ENCODE results near the gene SLC6A15. TPM values are rescaled to one million over a fixed set of nuclear protein-coding genes. Genes with fewer than 3 reads are reported as not detected.

Gene SLC6A15
- total and polyA plus RNA-seq, 2 experiments from 2014 or later, result 1.0 to 1.2 TPM

DNA sequence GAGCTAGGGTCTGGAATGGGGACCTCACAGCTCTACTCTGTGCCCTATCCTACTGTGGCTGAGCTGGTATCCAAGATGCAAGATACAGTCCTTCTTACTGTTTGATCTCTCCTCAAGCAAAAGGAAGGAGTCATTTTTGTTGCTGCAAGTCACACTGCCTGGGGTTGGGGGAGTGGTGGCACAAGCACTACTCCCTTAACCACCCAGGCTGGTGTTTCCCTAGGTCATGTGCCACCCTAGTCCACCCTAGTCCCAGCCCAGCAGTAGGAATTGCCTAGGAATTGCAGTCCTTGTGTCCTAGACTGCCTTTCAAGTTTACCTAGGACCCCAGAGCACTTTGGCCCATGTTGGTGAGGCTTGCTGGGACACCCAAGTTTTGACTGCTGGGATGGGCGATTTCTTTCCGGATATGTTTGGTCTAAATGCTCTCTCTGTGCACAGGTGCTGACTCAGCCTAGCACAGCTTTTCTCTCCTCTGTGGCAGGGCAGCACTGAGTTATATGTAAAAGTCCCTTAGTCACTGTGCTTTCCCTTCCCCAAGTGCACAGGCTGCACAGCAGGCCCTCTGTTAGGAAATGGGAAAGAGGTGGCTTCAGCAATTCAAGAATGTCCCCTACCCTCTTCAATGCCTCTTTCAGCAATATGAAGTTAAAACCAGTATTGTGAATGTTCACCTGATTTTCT, 54.9 kb downstream of the SLC6A15 start:
- TF ChIP-seq CTCF (IDR thresholded peaks at IDR 0.05; ENCODE audit: low read depth, low read length), result no peak
- no peak for DNase-seq (ENCODE audit: low read depth in 1 of 2, low spot score in 1 of 2)
- H3K27ac ChIP-seq, result no peak overlapping the region
- no peaks in the 10 kb centered on the region for H3K27me3 ChIP-seq
- no peaks in the 10 kb centered on the region for H3K9me3 ChIP-seq (ENCODE audit: low read depth)
- no peaks in the 10 kb centered on the region for H3K36me3 ChIP-seq
- H3K4me1 ChIP-seq (ENCODE audit: low read depth), result no peaks in the 10 kb centered on the region
- no peak overlapping the region for H3K4me3 ChIP-seq

DNA sequence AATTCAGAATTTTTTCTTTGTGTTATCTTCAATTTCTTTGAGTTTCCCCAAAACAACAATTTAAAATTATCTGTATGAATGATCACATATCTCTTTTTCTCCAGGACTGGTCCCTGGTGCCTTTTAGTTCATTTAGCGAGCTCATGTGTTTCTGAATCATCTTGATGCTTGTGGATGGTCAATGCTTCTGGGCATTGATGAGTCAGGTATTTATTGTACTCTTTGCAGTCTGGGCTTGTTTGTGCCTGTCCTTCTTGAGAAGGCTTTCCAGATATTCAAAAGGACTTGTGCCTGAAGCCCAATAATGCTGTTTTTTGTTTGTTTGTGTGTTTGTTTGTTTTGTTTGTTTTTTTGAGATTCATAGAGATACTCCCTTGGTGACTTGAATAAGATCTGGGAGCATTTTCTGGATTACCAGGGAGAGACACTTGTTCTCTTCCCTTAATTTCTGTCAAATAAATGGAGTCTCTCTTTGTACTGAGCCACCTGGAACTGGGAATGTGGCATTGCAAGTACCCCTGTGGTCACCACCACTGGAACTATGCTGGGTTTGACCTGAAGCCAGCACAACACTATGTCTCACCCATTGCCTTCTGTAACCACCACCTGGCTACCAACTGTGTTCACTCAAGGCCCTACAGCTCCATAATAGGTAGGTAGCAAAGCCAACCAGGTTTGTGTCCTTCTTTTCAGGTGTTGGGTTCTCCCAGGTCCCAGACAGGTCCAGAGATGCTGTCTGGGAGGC, 56.3 kb downstream of the SLC6A15 start:
- no peak overlapping the region for H3K4me3 ChIP-seq
- H3K27me3 ChIP-seq, result no peaks in the 10 kb centered on the region
- TF ChIP-seq CTCF (IDR thresholded peaks at IDR 0.05; ENCODE audit: low read depth, low read length), result no peak
- H3K36me3 ChIP-seq, result no peaks in the 10 kb centered on the region
- no peak overlapping the region for H3K27ac ChIP-seq
- no peaks in the 10 kb centered on the region for H3K9me3 ChIP-seq (ENCODE audit: low read depth)
- no peak for DNase-seq (ENCODE audit: low read depth in 1 of 2, low spot score in 1 of 2)
- no peaks in the 10 kb centered on the region for H3K4me1 ChIP-seq (ENCODE audit: low read depth)

- H3K4me3 ChIP-seq, result no peak overlapping the region
- H3K27ac ChIP-seq, result no peak overlapping the region
- TF ChIP-seq CTCF (IDR thresholded peaks at IDR 0.05; ENCODE audit: low read depth, low read length), result no peak
- no peaks in the 10 kb centered on the region for H3K4me1 ChIP-seq (ENCODE audit: low read depth)
- no peaks in the 10 kb centered on the region for H3K27me3 ChIP-seq
- no peak for DNase-seq (ENCODE audit: low read depth in 1 of 2, low spot score in 1 of 2)
- no peaks in the 10 kb centered on the region for H3K36me3 ChIP-seq
- H3K9me3 ChIP-seq (ENCODE audit: low read depth), result no peaks in the 10 kb centered on the region
These were observed 68.9 kb downstream of the SLC6A15 start for GRCh38 chr12:84843593-84844144.

GRCh38 chr12:84842406-84843013, 70.1 kb downstream of the SLC6A15 start:
- Histone ChIP-seq H3K27me3 (no peaks in the 10 kb centered on the region), H3K9me3 (ENCODE audit: low read depth) (no peaks in the 10 kb centered on the region), H3K27ac (no peak overlapping the region), H3K4me1 (ENCODE audit: low read depth) (no peaks in the 10 kb centered on the region), H3K4me3 (no peak overlapping the region), H3K36me3 (no peaks in the 10 kb centered on the region)
- DNase-seq (ENCODE audit: low read depth in 1 of 2, low spot score in 1 of 2), result peak; percentile 60
- TF ChIP-seq CTCF (IDR thresholded peaks at IDR 0.05; ENCODE audit: low read depth, low read length), result peak; percentile 74

DNA sequence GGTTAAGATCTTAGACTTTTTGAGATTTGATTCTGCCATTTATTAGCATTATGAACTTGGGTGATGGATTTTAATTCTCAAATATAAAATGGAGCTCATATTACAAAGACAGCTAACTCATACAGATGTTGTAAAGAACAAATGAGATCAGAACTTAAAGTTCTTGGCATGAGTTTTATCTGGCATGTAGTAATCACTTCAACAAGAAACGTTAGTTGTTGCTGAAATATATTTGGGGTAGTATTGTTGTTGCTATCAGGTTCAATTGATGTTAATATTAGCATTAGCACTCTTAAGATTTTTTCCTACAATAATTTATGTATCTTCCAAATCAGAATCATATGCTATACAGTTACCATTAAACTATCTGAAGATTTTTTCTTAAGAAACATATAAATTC, 71.0 kb downstream of the SLC6A15 start:
- no peak overlapping the region for H3K27ac ChIP-seq
- H3K4me1 ChIP-seq (ENCODE audit: low read depth), result no peaks in the 10 kb centered on the region
- TF ChIP-seq CTCF (IDR thresholded peaks at IDR 0.05; ENCODE audit: low read depth, low read length), result no peak
- no peaks in the 10 kb centered on the region for H3K36me3 ChIP-seq
- no peak overlapping the region for H3K4me3 ChIP-seq
- peak in 1 of 2 donors; percentile 9 for DNase-seq (ENCODE audit: low read depth in 1 of 2, low spot score in 1 of 2)
- no peaks in the 10 kb centered on the region for H3K27me3 ChIP-seq
- H3K9me3 ChIP-seq (ENCODE audit: low read depth), result no peaks in the 10 kb centered on the region
